ENCODE data around the gene CST7.

DNA sequence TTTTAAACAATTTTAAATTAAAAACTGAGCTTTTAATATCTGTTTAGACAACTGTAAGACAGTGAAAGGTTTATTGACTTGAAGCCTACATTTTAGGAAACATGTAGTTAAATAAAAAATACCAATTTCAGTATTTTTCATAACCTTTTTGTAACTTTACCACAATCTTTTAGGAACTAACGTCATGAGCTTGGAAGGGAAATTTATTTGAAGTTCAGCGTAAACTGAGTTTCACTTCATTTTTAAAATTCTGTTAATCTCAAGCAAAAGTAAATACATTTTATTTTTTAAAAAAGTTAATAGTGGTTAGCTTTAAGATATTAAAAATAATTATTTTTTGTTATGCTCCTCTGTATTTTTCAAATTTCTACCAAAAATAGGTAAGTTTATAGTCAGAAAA lies 5.5 kb downstream of the CST7 start:
- TF ChIP-seq CTCF (IDR thresholded peaks at IDR 0.05) (no peak), POLR2A (IDR thresholded peaks at IDR 0.05) (no peak), POLR2AphosphoS5 (IDR thresholded peaks at IDR 0.05) (no peak)

Data from suprapubic skin (tissue), 4 donors.